ENCODE results near the gene ALOXE3.

DNA sequence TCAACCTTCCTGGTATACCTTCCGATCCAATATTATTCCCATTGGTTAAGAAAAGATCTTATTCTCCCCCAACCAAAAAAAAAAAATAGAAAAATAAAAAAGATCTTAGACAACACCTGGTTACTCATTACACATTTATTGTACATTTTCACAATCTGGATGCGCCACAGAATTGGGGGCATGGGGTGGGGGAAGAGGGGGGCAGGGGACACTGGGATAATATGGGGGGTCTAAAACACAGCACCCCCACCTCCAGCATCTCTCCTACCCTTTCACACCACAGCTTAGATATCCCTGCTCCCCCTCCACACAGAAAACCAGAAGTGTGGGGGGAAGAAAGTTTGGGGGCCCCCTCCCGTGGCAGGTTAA lies 40.7 kb upstream of the ALOXE3 start:
- TF ChIP-seq, protein P1, sequence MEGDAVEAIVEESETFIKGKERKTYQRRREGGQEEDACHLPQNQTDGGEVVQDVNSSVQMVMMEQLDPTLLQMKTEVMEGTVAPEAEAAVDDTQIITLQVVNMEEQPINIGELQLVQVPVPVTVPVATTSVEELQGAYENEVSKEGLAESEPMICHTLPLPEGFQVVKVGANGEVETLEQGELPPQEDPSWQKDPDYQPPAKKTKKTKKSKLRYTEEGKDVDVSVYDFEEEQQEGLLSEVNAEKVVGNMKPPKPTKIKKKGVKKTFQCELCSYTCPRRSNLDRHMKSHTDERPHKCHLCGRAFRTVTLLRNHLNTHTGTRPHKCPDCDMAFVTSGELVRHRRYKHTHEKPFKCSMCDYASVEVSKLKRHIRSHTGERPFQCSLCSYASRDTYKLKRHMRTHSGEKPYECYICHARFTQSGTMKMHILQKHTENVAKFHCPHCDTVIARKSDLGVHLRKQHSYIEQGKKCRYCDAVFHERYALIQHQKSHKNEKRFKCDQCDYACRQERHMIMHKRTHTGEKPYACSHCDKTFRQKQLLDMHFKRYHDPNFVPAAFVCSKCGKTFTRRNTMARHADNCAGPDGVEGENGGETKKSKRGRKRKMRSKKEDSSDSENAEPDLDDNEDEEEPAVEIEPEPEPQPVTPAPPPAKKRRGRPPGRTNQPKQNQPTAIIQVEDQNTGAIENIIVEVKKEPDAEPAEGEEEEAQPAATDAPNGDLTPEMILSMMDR (IDR thresholded peaks at IDR 0.05) = peak; percentile 48
- no peak for TF ChIP-seq ZFX (IDR thresholded peaks at IDR 0.05; ENCODE audit: borderline replicate concordance)

Data from 22Rv1 (cell line).